ENCODE data around the gene IGSF3. TPM values are rescaled to one million over a fixed set of nuclear protein-coding genes. Genes with fewer than 3 reads are reported as not detected.
"Not testable (repeated sequence)": the region's sequence is repeated elsewhere in the genome, so short reads cannot be mapped to it uniquely, and the experiment has no call there.

Gene IGSF3
- total RNA-seq, 1 donor from 2014 or later, result 0.48 TPM

DNA sequence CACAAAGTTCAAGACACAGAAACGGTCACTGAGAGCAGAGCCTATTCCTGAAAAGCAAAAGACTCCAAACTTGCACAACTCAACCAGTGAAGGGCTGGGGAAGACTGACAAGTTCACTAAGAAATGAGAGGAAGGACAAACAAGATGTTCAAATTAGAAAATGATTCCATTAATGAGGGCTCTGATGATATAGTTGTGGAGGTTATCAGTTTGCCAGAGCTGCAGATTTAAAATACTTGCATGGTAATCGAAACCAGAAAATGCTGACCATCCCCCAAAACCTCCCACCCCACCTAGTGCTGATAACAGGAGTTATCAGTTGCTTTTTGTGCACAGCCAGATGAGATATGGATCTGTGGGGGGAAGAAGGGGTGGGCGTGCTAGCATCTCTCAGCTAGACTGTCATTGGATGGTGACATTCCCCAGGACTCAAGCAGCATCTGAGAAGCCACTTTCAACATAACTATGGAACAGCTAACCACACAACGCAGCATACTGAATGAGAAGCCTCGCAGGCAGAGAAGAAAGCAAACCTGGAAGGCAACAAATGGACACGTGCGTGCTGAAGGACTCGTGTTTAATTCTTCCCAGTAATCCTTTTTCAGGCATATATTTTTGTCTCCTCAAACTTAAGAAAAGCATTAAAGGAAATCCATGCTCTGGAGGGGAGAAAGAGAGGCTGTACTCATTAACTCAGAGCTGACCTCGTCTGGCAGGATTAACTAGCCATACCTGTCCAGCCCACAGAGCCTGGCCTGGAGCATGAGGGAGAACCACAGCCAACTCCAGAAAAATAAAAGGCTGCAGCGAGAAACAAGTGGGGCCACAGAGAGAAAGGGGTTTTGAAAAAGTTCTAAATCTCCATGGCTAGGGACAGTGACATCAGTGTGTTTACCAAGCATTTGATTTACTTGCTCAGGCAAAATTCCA is 35.3 kb downstream of the IGSF3 start:
- not testable (repeated sequence) for DNase-seq (ENCODE audit: low spot score); ATAC-seq

DNA sequence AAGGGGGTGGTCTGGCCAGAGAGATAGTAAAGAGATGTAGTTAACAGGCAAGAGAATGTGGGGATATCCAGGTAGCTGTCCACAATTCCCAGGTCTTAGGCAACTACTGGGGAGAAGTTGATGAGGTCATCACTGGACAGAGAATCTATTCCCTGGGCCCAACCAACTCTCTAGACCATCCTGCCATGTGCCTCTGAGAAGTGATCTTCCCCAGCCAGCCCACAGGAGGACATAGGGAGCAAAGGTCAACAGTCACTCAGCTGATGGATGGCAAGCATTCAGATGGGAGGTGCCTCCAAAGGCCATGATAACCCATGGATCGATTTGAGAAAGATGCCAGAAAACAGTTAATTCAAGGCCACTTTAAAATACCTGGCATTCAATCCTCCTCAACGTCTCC is 36.0 kb downstream of the IGSF3 start:
- DNase-seq (ENCODE audit: low spot score), result peak; percentile 68

DNA sequence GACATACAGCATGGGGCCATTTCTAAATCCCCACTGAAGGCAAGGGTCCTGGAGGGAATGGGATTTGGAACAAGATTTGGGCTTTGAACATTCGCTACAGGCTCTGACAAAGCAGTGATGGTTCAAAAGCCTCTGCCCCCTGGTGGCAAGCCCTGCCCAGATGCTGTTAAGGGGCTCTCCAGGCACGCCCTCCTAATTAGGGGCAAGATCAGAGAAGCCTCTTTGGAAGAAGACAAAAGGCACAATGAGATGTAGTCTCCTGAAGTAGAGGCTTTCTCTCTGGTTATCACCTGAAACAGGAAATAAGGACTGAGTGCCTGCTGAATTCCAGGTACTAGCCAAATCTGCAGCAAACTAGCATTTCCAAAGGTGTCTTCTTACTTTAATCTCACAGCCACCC is 37.5 kb downstream of the IGSF3 start:
- ATAC-seq; DNase-seq (ENCODE audit: low spot score): not testable (repeated sequence)

More for the DNA sequence above, 36.0 kb downstream of the IGSF3 start:
- not testable (repeated sequence) for ATAC-seq

DNA sequence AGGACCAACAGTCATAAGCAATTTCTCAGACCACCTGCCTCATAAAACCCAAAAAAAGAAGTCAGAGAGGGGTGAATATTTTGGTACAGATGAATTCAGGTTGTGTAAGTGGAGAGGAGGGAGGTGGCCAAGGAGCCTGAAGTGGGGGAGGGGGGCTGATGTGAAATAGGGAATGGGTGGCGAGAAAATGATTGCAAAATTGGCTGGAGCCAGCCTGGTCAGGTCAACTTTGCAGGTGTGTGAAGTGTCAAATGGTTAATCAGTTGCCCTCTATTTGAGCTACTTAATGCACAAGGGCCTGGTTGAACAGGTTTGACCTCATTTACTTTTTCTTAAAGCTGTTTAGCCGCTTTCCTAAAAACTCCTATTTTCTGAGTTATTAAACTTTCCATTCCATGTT is 38.1 kb downstream of the IGSF3 start:
- DNase-seq (ENCODE audit: low spot score); ATAC-seq: not testable (repeated sequence)

DNA sequence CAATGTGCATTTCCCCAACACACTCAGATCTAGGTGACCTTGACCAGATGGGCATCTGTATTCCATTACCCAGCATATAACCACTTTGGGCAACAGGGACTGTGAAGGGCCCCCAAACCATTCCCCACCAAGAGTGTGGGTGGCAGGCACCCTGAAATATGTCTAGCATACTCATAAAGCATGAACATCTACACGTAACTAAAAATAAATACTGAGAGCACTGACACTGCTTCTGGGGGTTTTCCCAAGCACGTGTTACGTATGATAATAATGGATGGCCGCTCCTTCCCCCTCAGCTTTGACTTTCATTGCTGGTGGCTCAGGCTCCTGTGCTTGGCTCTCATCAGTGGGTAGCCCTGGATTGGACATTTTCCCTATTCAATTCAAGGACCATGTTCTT is 39.1 kb downstream of the IGSF3 start:
- DNase-seq (ENCODE audit: low spot score), result no peak
- ATAC-seq, result no peak

DNA sequence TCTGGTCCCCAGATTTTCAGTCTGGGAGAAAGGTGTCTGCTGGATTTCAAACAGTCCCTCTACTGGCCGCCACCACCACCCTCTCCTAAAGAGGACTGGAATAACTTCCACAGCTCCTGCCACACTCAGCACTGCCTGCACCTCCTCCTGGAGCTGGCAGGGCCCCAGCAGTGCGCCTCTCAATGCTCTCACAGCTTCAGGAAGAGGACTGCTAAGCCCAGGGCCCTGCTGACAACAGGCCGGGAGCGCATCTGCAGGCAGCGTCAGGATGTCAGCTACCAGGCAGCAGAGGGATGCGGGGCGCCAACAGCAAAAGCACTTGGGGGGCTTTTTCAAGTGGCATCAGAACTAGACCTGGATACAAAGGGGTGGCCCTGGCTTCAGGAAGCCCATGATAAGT is 40.2 kb downstream of the IGSF3 start:
- not testable (repeated sequence) for DNase-seq (ENCODE audit: low spot score); ATAC-seq

DNA sequence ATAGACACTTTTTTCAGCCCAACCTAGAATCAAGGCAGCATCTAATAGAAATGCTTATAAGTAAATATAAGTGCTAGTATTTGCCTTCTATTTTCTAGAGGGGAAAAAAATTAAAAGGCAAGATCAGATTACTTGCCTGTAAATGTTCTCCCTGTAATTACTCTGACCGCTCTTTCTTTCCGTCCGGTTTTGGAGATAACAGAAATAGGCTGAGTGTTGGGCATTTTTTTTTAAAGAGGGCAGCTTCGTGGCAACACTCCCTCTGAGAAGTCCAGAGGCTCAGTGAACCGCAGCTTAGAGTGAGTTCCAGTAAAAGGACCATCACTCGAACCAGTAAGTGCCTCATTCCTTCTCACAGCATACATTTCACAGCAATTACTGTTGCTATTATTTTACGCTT is 40.6 kb downstream of the IGSF3 start:
- ATAC-seq; DNase-seq (ENCODE audit: low spot score): not testable (repeated sequence)

DNA sequence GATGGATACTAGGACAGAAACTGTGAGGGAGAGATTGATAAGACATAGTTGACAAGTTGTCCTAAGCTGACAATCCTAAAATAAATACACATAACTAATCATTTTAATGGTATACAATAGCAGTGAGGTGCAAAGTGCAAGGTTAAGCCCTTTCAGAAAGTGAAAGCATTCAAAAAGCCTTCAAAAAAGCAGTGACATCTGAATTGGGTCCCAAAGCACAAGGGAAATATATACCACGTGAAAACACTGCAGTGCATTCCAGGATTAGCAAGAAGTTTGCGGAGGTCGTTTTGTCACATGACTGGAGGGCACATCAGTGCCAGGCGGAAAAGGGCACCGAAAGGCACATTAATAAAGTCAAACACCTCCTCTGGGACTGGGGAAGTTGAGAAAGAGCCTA is 42.4 kb downstream of the IGSF3 start:
- ATAC-seq, result not testable (repeated sequence)

DNA sequence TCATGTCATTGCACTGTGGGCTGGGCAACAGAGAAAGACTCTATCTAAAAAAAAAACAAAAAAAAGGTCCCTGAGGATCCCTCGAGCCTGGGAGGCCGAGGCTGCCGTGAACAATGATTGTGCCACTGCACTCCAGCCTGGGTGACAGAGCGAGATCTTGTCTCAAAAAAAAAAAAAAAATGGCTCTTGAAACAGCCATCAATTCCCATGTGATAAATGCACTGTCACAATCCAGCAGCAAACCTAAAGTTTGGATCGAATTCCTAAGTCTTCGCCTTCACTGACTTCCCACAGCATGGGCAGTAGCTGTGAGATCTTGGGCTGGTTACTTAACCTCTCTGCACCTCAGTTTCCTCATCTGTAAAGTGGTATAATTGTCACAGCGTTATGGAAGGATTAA is 43.5 kb downstream of the IGSF3 start:
- DNase-seq (ENCODE audit: low spot score), result no peak
- ATAC-seq, result no peak

More for the DNA sequence above, 42.4 kb downstream of the IGSF3 start:
- DNase-seq (ENCODE audit: low spot score), result not testable (repeated sequence)

DNA sequence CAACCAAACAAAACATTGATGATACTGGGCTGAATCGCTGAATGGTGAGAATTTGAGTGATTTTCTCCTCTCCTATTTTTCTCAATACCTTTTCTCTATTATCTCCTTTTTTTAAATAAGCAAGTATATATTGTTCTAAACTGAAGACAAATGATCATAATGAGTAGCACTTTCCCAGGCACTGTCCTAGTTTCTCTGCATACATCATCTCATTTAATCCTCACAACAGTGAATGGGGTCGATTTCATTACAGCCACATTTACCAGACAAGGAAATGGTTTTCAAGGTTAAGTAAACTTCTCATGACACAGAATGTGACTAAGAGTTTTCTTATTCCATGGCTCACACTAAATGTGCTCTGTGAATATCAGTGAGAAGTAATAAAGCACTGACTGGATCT is 45.0 kb downstream of the IGSF3 start:
- not testable (repeated sequence) for ATAC-seq; DNase-seq (ENCODE audit: low spot score)

DNA sequence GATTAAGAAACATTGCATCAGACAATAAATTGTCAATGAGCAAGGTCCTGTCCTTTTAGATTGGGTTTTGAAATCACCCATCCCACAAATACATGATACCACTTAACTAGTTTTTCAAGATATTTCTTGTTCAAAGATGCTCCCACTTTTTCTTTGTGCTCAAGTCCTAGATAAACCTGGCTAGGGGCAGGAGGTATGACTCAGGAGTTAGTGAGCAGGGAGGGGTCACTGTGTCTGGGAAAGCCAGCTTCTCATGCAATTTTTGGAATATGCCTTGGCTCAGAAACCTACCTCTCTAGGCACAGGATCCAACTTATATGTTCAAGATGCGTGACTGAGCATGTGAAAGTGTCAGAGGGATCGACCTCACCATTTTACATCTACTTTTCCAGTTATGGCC is 45.8 kb downstream of the IGSF3 start:
- not testable (repeated sequence) for ATAC-seq; DNase-seq (ENCODE audit: low spot score)

DNA sequence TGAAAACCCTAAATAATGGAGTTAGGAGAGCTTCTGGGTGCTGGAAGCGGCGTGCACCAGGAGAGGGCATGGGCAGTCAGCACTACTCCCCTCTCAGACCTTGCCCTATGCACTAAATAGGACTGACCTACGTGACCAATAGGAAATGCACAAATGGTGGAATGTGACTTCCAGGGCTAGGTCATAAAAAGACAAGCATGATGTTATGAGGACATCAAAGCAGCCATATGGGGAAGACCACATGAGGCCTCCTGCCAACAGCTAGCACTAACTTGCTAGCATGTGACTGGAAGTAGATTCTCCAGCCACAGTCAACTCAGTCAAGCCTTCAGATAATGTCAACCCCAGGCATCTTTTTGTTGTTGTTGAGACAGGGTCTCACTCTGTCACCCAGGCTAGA is 47.1 kb downstream of the IGSF3 start:
- not testable (repeated sequence) for ATAC-seq; DNase-seq (ENCODE audit: low spot score)

DNA sequence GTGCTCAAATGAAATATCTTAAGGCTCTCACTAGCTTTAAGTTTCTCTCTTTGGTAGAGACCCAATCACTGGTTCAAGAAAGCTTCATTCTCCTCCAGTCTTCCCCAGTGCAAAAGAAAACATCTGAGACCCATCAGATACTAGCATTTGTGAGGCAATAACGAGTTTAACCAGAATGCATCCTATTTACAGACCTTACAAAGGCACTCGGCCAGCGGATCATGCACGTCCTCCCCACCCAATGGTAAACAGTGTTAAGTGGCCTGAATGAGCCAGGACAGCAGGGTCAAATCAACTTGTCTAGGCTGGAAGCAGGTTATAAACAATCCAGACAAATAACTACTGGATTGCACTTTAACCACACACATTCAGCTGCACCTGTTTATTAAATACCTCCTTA is 48.4 kb downstream of the IGSF3 start:
- DNase-seq (ENCODE audit: low spot score), result peak; percentile 65

DNA sequence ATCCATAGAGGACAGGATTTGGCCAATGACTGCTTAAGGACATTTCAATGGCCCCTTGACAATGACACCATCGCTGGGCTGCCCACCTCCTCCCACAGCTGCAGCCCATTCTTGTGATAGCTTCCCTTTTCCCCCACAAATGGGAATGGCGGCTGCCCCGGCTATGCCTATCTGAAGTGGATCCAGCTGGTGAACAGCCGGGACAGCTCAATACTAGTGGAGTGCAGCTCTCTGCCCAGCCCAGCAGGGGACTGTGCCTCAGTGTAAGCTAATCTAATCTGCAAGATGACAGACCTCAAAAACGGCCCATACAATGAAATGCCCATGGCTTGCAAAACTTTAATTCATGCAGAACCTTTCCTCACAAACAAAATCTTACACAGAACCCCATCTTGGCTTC is 49.7 kb downstream of the IGSF3 start:
- ATAC-seq; DNase-seq (ENCODE audit: low spot score): not testable (repeated sequence)

More for the DNA sequence above, 48.4 kb downstream of the IGSF3 start:
- ATAC-seq, result not testable (repeated sequence)

DNA sequence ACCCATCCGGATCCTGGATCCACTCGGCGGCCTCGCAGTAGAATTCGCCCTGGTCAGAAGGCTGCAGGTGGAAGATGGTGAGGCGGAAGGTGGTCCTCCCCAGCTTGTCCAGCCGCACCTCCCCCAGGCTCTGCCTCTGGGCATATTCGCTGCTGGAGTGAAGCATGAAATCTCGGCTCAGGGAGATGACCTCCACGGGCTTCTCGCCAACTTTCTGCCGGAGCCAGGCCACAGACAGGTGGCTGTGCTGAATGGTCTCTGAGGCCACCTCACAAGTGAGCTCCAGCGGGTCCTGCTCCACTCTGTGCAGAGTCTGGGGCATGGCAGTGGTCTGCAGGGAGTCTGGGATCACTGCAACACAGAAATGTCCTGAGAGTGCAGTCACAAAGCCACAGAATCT is 53.7 kb downstream of the IGSF3 start:
- DNase-seq (ENCODE audit: low spot score), result not testable (repeated sequence)
- peak; percentile 27 for ATAC-seq

DNA sequence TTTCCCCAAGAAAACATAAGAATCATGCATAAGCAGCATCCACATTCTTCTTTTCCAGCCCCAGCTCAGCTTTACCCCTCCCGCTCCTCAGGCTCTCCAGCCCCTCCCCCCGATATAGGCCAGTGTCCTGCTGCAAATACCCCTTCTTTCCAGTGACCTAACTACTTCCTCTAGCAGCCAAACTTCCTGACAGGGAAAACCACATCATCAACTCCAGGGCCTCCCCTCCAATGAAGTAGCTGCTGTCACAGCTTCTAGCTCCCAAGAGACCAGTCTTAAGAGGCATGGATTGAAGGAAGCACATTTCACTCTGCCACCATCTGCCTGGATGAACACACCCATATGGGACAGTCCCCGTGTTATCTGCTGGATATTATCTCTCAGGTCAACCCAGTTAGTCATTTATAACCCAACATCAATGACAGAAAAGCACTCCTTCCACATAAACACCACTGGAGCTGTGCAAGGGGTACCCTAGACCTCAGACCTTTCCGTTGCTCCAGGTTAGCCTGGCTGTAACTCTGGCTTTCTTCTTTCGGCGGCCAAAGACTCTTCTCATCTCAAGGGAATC is 57.6 kb downstream of the IGSF3 start:
- not testable (repeated sequence) for ATAC-seq; DNase-seq (ENCODE audit: low spot score)

DNA sequence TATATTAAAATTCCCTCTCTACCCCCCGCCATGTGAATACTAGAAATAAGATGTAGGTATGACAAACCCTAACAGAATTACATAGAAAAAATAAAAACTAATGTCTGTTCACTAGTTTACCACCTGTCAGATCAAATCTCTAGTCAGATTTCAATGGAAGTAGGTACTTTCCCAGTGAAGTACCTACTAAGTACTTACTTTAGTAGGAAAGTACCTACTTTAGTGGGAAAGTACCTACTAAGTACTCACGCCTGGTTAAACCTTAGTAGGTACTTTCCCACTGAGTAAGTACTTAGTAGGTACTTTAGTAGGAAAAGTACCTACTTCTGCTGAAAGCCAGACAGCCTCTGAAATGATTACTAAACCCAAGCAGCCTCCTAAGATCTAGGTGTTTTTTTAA is 58.7 kb downstream of the IGSF3 start:
- not testable (repeated sequence) for ATAC-seq; DNase-seq (ENCODE audit: low spot score)

DNA sequence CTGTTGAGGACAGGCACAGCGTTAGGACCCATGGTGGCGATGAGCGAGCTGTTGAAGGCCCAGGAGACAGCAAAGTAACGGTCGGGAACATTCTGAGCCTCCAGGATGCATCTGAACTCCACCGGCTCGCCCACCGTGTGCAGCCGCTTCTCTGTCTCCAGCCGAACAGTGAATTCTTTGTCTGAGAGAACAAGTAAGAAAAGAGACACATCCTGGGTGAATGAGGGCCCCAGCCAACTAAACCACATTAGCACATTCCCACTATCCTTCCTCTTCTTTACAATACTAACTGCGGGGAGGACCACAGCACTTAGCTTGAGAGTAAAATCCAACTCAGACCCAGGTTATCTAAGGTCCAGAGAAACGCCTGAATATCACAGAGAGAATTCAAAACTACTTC is 59.4 kb downstream of the IGSF3 start:
- not testable (repeated sequence) for ATAC-seq; DNase-seq (ENCODE audit: low spot score)

DNA sequence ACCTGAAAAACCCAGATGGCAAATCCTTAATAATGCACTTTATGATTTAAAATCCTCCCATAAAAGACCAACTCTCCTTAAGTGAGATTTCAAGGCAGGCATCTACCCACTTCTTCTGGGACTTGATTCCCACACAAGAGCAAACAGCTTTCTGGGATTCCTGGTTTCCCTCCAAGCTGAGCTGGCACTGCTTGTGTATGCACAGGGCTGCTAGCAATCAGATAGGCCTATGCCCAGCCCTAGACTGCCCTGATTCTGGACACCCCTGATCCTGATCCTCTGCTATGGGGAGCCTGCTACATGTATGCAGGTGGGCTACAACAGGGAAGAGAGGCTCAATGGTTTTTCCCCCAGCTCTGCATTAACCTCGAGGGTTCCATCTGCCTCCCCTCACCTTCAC is 60.1 kb downstream of the IGSF3 start:
- ATAC-seq, result peak; percentile 96
- DNase-seq (ENCODE audit: low spot score), result not testable (repeated sequence)

DNA sequence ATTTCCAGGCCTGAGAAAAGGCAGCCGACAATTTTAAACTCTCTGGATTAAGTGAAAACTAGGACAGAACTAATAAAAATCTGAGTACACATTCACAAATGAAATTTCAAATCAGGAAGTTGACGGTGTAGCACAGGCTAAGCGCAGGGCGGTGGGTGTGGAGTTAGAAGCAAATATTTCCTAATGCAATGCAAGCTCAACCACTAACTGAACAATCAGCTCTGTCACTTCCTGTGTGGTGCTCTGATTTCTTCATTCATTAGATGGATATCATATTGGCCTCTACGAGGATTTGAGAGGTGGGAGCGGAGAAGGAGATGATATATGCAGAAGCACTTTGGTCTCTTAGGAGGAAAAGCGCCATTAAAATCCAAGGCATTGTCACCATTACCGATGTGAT is 61.5 kb downstream of the IGSF3 start:
- not testable (repeated sequence) for DNase-seq (ENCODE audit: low spot score)
- ATAC-seq, result peak; percentile 21

DNA sequence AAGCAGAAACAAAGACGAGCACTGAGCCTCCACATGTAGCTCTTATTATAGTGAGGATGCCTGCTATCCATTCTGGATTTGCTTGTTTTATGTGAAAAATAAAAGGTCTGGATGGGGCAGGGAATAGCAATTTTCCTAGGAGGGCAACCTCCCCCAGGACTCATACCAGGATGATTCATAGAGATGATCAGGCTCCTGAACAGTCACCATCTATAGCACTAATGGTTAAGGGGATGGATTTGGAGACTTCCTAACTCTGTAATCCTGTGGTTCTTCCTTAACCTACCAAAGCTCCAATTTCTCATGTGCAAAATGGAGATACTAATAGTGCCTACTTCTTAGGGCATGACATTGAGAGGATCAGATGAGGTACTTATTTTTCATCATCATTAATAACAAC is 62.2 kb downstream of the IGSF3 start:
- DNase-seq (ENCODE audit: low spot score) (no peak), ATAC-seq (no peak)

DNA sequence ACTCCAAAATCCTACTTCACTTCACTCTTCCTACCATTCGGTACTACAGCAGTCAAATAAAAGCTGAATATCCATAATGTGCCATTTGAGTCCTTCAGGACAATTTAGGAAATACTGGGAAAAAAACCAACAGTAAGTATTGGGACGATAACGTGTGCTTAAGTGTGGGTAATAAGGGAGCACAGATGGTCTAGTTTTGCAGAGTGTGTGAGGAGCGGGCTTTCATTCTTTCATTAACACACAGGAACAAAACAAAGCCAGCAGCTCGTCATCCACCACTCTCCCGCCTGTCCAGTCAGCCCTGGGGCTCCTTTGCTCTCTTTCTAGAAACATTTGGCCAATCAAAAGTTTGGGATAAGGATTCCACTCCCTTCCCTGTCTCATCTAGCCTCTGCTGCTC is 63.1 kb downstream of the IGSF3 start:
- not testable (repeated sequence) for DNase-seq (ENCODE audit: low spot score); ATAC-seq

All from left lobe of liver (tissue), 2 donors.